Panc1 (cell line): ENCODE results near the gene PIH1D1. TPM values are rescaled to one million over a fixed set of nuclear protein-coding genes. Genes with fewer than 3 reads are reported as not detected.

Source experiments
- ATAC-seq: fragments of 200-7000 bp; cut with Tn5 transposase; 2 replicates; pipeline ENCODE4 v1.9.1; 2020; ENCODE audit warnings: mild to moderate bottlenecking, moderate library complexity
- Bru-seq: library from RNA; stranded (reverse); fragments of 400-500 nt; gene quantifications from one replicate; lab custom pipeline; 2021; lab: Mats Ljungman, UMichigan
- BruChase-seq, 2 experiments: library from RNA; stranded (reverse); fragments of 400-500 nt; gene quantifications; one replicate each; lab custom pipeline; 2021; lab: Mats Ljungman, UMichigan
- BruUV-seq: library from RNA; stranded (reverse); fragments of 400-500 nt; replicated peaks from 2 replicates; lab custom pipeline; 2021; lab: Mats Ljungman, UMichigan
- CTCF ChIA-PET: fragments of 300-600 bp; sonication (Branson Sonifier 250); formaldehyde crosslinking; loops from one replicate; lab custom pipeline; 2022; ENCODE audit warnings: antibody characterized with exemption; lab: Charles Lee
- POLR2A ChIA-PET: fragments of 300-600 bp; sonication (Branson Sonifier 250); formaldehyde crosslinking; loops from one replicate; lab custom pipeline; 2022; ENCODE audit warnings: antibody characterized with exemption; lab: Charles Lee
- DNase-seq: peaks from one replicate; pipeline ENCODE4 v3.0.0-alpha.2; 2010; ENCODE audit warnings: low read depth, low spot score
- H3K27ac ChIP-seq: 2 replicates; pipeline ENCODE4 v1.5.1; 2011; ENCODE audit warnings: mild to moderate bottlenecking, low read length, inconsistent platforms
- H3K27me3 ChIP-seq: fragments of 200-500 bp; sonication (Bioruptor generic); 2 replicates; pipeline ENCODE4 v1.6.0; 2014; ENCODE audit warnings: low read length, inconsistent platforms; ENCODE audit not compliant: control insufficient read depth, insufficient read depth
- H3K36me3 ChIP-seq: fragments of 200-500 bp; sonication (Bioruptor generic); 2 replicates; pipeline ENCODE4 v1.5.1; 2014; ENCODE audit warnings: inconsistent platforms, mild to moderate bottlenecking, low read length, moderate library complexity; ENCODE audit not compliant: control insufficient read depth, insufficient read depth
- H3K4me1 ChIP-seq: 2 replicates; pipeline ENCODE4 v1.5.1; 2011; ENCODE audit warnings: inconsistent platforms, mild to moderate bottlenecking, low read length, moderate library complexity; ENCODE audit not compliant: control insufficient read depth, insufficient read depth
- H3K4me3 ChIP-seq, 2 experiments: 2 replicates each; pipeline ENCODE4 v1.5.1; 2011 to 2012; ENCODE audit warnings: low read depth in 2 of 2, low read length in 2 of 2, mild to moderate bottlenecking in 2 of 2, inconsistent platforms in 1 of 2, moderate library complexity in 1 of 2
- H3K9me3 ChIP-seq: fragments of 200-500 bp; sonication (Bioruptor generic); 2 replicates; pipeline ENCODE4 v1.5.1; 2014; ENCODE audit warnings: low read depth, mild to moderate bottlenecking, inconsistent platforms, low read length, moderate library complexity; ENCODE audit not compliant: control insufficient read depth, insufficient read depth
- POLR2AphosphoS5 ChIP-seq: IDR thresholded peaks from 2 replicates; pipeline ENCODE4 v1.6.1; 2012; ENCODE audit warnings: mild to moderate bottlenecking, low read depth, low read length, moderate library complexity
- REST ChIP-seq, 2 experiments: IDR thresholded peaks; 2 replicates each; pipeline ENCODE4 v1.6.1; 2011 to 2012; ENCODE audit warnings: low read depth in 2 of 2, control low read depth in 1 of 2, low read length in 1 of 2, mild to moderate bottlenecking in 1 of 2, moderate library complexity in 1 of 2; ENCODE audit not compliant: insufficient read depth in 1 of 2
- SIN3A ChIP-seq: IDR thresholded peaks from 2 replicates; pipeline ENCODE4 v1.6.1; 2012; ENCODE audit warnings: low read depth, mild to moderate bottlenecking, low read length, moderate library complexity, borderline replicate concordance; ENCODE audit not compliant: insufficient read depth
- TCF7L2 ChIP-seq: IDR thresholded peaks from 2 replicates; pipeline ENCODE4 v1.6.1; 2011; ENCODE audit warnings: mild to moderate bottlenecking, low read depth, low read length, inconsistent platforms
- in situ Hi-C: cut with HindIII; loops from 2 replicates; pipeline ENCODE4 v1.10.0; 2016; ENCODE audit warnings: low sequenced_read_pairs, low pct_unique_long_range_greater_than_20kb
- intact Hi-C: fragments of 100-400 bp; cut with micrococcal nuclease; formaldehyde crosslinking; loops from one replicate; pipeline ENCODE4 v1.10.0; 2022; ENCODE audit not compliant: unreplicated experiment
- long read RNA-seq: library from polyadenylated mRNA; unstranded; transcript quantifications from one replicate; pipeline ENCODE4 v2.0.0, GENCODE V29; 2021; ENCODE audit not compliant: unreplicated experiment
- polyA plus RNA-seq: library from polyadenylated mRNA; unstranded; fragments of >200 nt; gene quantifications from one replicate; pipeline ENCODE4 v1.2.1, GENCODE V29; 2012; ENCODE audit warnings: missing spikeins; ENCODE audit not compliant: insufficient read length
- total RNA-seq: library from RNA; stranded (reverse); gene quantifications from one replicate; pipeline ENCODE4 v1.2.1, GENCODE V29; 2021; ENCODE audit not compliant: unreplicated experiment
- TF ChIP-seq, protein P1 (sequence below): fragments of 450-650 bp; IDR thresholded peaks from 2 replicates; pipeline ENCODE4 v1.5.1; 2017; ENCODE audit warnings: mild to moderate bottlenecking

PIH1D1 gene
- total RNA-seq (78.5 TPM), Bru-seq, nascent RNA (percentile 67 among the genes with signal in this experiment), BruChase-seq, experiment 1, labeled RNA remaining after a 2-hour chase (percentile 77 among the genes with signal in this experiment), BruChase-seq, experiment 2, labeled RNA remaining after a 6-hour chase (percentile 73 among the genes with signal in this experiment)
- 72.4 TPM for polyA plus RNA-seq
- long read RNA-seq, transcript PIH1D1-223 (2 exons, 474 nt) = minor isoform, 9 of 59 reads
- long read RNA-seq, transcript PIH1D1-201 (9 exons, 1,192 nt) = major isoform, 16 of 59 reads
- long read RNA-seq, partial matches to known transcripts = 8 of 59 reads
- long read RNA-seq, other reads (novel, unspliced or antisense) = 24 of 59 reads

DNA sequence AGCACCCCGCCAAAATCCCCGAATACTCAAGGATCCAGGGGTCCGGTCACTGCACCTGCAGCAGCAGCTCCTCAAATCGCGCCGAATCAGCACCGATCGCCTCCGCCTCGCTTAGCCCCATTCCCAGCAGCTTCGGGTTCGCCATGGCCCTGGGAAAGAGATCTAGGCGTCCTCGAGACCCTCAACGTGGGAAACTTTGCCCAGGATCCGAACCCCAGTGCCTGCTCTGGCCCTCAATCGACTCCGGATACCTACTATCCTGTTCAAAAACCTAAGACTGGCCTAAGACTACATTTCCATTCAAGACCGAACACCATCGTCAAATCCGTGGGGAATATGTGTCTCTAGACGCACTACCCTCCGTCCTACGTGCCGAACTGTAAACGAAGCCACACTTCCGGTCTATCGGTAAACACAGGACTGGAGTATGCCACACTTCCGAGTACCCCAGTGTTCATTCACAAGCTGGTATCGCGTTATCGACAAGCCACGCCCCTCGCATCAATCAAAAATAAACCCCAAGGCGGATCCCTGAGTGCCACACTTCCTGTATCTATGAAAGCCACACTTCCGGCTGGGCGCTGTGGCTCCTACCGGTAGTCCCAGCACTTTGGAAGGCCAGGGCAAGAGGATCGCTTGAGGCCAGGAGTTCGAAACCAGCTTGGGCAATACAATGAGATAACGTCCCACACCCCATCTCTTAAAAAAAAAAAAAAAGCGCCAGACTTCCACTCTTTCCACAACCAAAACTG, at the start of gene PIH1D1:
Gene PIH1D1, minus strand, starts transcription at position 385 of the 752 bp plus-strand sequence. Its CDS starts 240 bp downstream, at position 145.
- in situ Hi-C loops = no loop called here
- Histone ChIP-seq H3K36me3 (no peaks in the 10 kb centered on the region; the same call in 1 of the 2 replicates), H3K27me3 (no peaks in the 10 kb centered on the region), H3K4me3 (peak within 1 kb of the TSS; percentile 77 to 96), H3K4me1 (no peaks in the 10 kb centered on the region; the same call in 1 of the 2 replicates), H3K27ac (peak within 1 kb of the TSS; percentile 99), H3K9me3 (no peaks in the 10 kb centered on the region)
- no peak for TF ChIP-seq TCF7L2
- TF ChIP-seq, protein P1, sequence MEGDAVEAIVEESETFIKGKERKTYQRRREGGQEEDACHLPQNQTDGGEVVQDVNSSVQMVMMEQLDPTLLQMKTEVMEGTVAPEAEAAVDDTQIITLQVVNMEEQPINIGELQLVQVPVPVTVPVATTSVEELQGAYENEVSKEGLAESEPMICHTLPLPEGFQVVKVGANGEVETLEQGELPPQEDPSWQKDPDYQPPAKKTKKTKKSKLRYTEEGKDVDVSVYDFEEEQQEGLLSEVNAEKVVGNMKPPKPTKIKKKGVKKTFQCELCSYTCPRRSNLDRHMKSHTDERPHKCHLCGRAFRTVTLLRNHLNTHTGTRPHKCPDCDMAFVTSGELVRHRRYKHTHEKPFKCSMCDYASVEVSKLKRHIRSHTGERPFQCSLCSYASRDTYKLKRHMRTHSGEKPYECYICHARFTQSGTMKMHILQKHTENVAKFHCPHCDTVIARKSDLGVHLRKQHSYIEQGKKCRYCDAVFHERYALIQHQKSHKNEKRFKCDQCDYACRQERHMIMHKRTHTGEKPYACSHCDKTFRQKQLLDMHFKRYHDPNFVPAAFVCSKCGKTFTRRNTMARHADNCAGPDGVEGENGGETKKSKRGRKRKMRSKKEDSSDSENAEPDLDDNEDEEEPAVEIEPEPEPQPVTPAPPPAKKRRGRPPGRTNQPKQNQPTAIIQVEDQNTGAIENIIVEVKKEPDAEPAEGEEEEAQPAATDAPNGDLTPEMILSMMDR = no peak
- TF ChIP-seq SIN3A = no peak
- TF ChIP-seq REST (IDR thresholded peaks at IDR 0.05; ENCODE audit: insufficient read depth in 1 of 2, low read depth in 2 of 2, low read length in 1 of 2) = no peak
- peak; percentile 84 for TF ChIP-seq POLR2AphosphoS5
- peak; percentile 82 for ATAC-seq
- POLR2A ChIA-PET = interaction anchor here (0.5 to 0.7 kb wide), 6 partner anchors 29 to 523 kb away, joined by 3 to 16 read pairs (median 6); partner anchors contain the start of gene PRRG2
- BruUV-seq = TSS peak; percentile 95
- DNase-seq = peak; percentile 95
- CTCF ChIA-PET = no interaction called here
- intact Hi-C loops = no loop called here

GRCh38 chr19:49499030-49499670, 47.5 kb upstream of the PIH1D1 start:
- DNase-seq (no peak), ATAC-seq (no peak)
- Histone ChIP-seq H3K27ac (no peak overlapping the region), H3K36me3 (peaks cover 19% of the 10 kb centered on the region), H3K4me1 (peaks cover 17% of the 10 kb centered on the region), H3K27me3 (no peaks in the 10 kb centered on the region), H3K4me3 (peak overlapping the region in 1 of 2 experiments; percentile 14; a peak in 1 of 4 replicates), H3K9me3 (no peaks in the 10 kb centered on the region)
- CTCF ChIA-PET = no interaction called here
- intact Hi-C loops = no loop called here
- in situ Hi-C loops = no loop called here
- POLR2A ChIA-PET = no interaction called here
- TF ChIP-seq POLR2AphosphoS5 = no peak; the same call in 1 of the 2 replicates
- no peak for TF ChIP-seq REST (IDR thresholded peaks at IDR 0.05; ENCODE audit: insufficient read depth in 1 of 2, low read depth in 2 of 2, low read length in 1 of 2)
- no peak for TF ChIP-seq TCF7L2
- TF ChIP-seq, protein P1 = no peak
- TF ChIP-seq SIN3A = no peak
- no TSS peak for BruUV-seq
